ENCODE results near the gene POLR2F. TPM values are rescaled to one million over a fixed set of nuclear protein-coding genes. Genes with fewer than 3 reads are reported as not detected.

The POLR2F gene
- total and polyA plus RNA-seq, 9 of the 15 experiments (the other 6 are each of a cell fraction or from before 2014, with no cell fraction given): 98.9 to 410 (median 168) TPM

DNA sequence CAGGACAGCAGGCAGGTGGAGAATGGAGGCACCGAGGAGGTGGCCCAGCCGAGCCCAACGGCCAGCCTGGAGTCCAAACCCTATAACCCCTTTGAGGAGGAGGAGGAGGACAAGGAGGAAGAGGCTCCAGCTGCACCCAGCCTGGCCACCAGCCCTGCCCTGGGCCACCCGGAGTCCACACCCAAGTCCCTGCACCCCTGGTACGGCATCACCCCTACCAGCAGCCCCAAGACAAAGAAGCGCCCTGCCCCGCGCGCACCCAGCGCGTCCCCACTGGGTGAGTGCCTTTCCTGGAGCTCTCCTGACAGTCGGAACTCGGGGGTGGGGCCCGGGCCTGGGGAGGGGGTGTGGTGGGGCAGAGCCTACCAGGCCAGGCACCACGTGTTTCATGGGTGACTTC is 27.7 kb upstream of the POLR2F start:
- TF ChIP-seq ZNF184 (CRISPR knock-in tag; IDR thresholded peaks at IDR 0.05): no peak
- TF ChIP-seq TAF7 (tag; IDR thresholded peaks at IDR 0.05): no peak
- TF ChIP-seq ZNF707 (CRISPR knock-in tag; conservative IDR thresholded peaks at IDR 0.05): no peak
- TF ChIP-seq ZNF124 (CRISPR knock-in tag; IDR thresholded peaks at IDR 0.05): no peak
- TF ChIP-seq SLC30A9 (CRISPR knock-in tag; IDR thresholded peaks at IDR 0.05): no peak
- TF ChIP-seq ZC3H11A (IDR thresholded peaks at IDR 0.05; ENCODE audit: low read depth, low read length): no peak
- TF ChIP-seq, protein P1, sequence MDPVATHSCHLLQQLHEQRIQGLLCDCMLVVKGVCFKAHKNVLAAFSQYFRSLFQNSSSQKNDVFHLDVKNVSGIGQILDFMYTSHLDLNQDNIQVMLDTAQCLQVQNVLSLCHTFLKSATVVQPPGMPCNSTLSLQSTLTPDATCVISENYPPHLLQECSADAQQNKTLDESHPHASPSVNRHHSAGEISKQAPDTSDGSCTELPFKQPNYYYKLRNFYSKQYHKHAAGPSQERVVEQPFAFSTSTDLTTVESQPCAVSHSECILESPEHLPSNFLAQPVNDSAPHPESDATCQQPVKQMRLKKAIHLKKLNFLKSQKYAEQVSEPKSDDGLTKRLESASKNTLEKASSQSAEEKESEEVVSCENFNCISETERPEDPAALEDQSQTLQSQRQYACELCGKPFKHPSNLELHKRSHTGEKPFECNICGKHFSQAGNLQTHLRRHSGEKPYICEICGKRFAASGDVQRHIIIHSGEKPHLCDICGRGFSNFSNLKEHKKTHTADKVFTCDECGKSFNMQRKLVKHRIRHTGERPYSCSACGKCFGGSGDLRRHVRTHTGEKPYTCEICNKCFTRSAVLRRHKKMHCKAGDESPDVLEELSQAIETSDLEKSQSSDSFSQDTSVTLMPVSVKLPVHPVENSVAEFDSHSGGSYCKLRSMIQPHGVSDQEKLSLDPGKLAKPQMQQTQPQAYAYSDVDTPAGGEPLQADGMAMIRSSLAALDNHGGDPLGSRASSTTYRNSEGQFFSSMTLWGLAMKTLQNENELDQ (CRISPR knock-in tag; IDR thresholded peaks at IDR 0.05; ENCODE audit: borderline replicate concordance): no peak
- no peak for TF ChIP-seq NFIC (IDR thresholded peaks at IDR 0.05)
- TF ChIP-seq, protein P2, sequence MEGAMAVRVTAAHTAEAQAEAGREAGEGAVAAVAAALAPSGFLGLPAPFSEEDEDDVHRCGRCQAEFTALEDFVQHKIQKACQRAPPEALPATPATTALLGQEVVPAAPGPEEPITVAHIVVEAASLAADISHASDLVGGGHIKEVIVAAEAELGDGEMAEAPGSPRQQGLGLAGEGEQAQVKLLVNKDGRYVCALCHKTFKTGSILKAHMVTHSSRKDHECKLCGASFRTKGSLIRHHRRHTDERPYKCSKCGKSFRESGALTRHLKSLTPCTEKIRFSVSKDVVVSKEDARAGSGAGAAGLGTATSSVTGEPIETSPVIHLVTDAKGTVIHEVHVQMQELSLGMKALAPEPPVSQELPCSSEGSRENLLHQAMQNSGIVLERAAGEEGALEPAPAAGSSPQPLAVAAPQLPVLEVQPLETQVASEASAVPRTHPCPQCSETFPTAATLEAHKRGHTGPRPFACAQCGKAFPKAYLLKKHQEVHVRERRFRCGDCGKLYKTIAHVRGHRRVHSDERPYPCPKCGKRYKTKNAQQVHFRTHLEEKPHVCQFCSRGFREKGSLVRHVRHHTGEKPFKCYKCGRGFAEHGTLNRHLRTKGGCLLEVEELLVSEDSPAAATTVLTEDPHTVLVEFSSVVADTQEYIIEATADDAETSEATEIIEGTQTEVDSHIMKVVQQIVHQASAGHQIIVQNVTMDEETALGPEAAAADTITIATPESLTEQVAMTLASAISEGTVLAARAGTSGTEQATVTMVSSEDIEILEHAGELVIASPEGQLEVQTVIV (CRISPR knock-in tag; IDR thresholded peaks at IDR 0.05; ENCODE audit: borderline replicate concordance): no peak
- TF ChIP-seq SREBF2 (CRISPR knock-in tag; IDR thresholded peaks at IDR 0.05): no peak
- TF ChIP-seq STAT5B (CRISPR knock-in tag; IDR thresholded peaks at IDR 0.05): no peak
- Histone ChIP-seq H3K27ac (ENCODE audit: extremely low read depth, low read depth, low read length) (no peak overlapping the region), H3K27me3 (ENCODE audit: control insufficient read depth in 2 of 2, insufficient read depth in 2 of 2, low read length in 2 of 2) (no peaks in the 10 kb centered on the region), H3K36me3 (ENCODE audit: control insufficient read depth, insufficient read depth, low read length) (peaks cover 18% of the 10 kb centered on the region; the same call in 2 of the 3 replicates), H3K4me2 (ENCODE audit: insufficient read depth, low read length) (no peak overlapping the region), H3K79me2 (ENCODE audit: control insufficient read depth, insufficient read depth, low read length) (no peaks in the 10 kb centered on the region), H3K4me1 (replicated peaks in 1 of 2; ENCODE audit: control insufficient read depth in 2 of 2, insufficient read depth in 2 of 2, low read length in 2 of 2) (peaks cover 0 to 15% of the 10 kb centered on the region in 2 experiments; a peak in 2 of 5 replicates), H3K9ac (ENCODE audit: insufficient read depth in 1 of 2, low read depth in 2 of 2, low read length in 2 of 2) (no peak overlapping the region; a peak in 1 of 4 replicates), H4K20me1 (replicated peaks; ENCODE audit: control insufficient read depth, insufficient read depth, low read length) (no peaks in the 10 kb centered on the region), H3K4me3 (no peak overlapping the region), H2AFZ (ENCODE audit: low read depth, low read length) (no peak overlapping the region), H3K9me3 (replicated peaks; ENCODE audit: control insufficient read depth, insufficient read depth, low read depth, low read length) (no peaks in the 10 kb centered on the region), H3K9me1 (ENCODE audit: control insufficient read depth, insufficient read depth, low read length) (no peaks in the 10 kb centered on the region)
- ATAC-seq (no peak), FAIRE-seq (no peak), DNase-seq (ENCODE audit: extremely low read depth in 1 of 4, low spot score in 3 of 4) (no peak)
- intact Hi-C loops (cut with micrococcal nuclease) (no loop called here), in situ Hi-C loops (cut with MboI) (no loop called here)
- CTCF ChIA-PET (ENCODE audit: low intra/inter-chr PET ratio): no interaction called here
- WGBS (ENCODE audit: insufficient coverage, low coverage, missing lambda C conversion rate): no CpG with 5 or more reads among the region's 15 CpGs
- POLR2A ChIA-PET: interaction anchor here (0.7 kb wide), 1 partner anchor 198 kb away, joined by 3 read pairs; no protein-coding TSS in a partner anchor
- BruUV-seq (replicated peaks): no TSS peak
